Measurements from ENCODE around the gene ODF4.
"Not testable (repeated sequence)": the region's sequence is repeated elsewhere in the genome, so short reads cannot be mapped to it uniquely, and the experiment has no call there.

The ODF4 gene

DNA sequence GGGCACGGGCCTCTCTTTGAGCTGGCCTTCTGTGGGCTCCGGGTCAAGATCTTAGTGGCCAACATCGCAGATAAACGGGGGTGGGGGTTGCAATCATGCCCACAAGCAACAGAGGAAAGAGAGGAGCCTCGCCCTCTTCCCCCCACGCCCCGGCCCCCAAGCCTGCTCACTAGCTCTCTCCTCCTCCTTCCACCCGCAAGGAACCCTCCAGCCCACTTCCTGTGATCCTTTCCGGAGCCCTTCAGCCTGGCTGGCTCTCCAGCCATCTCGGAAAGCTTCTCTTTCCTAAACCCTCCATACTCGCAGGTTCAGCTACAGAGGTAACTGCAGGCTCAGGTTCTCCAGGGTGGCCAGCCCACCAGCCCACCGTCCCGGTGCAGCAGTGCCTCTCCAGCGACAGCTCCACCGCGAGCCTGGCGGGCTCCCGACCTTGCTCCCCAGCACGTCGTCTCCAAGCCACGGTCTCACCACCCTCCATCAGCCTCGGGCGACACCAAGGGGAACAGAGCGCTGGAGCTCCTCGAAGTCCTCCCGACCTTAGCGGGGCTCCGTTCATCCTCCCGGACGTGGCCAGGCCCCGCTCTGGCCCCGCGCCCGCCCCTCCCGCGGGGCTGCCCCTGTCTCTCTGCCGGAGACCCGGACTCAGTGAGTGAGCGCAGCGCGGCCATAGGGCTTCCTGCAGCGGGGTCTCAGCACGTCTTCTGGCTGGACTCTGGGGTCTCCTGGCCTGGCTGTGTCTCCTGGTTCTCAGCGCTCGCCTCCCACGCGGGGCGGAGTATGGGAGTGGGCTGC lies 12.9 kb upstream of the ODF4 start:
- no peak for DNase-seq

DNA sequence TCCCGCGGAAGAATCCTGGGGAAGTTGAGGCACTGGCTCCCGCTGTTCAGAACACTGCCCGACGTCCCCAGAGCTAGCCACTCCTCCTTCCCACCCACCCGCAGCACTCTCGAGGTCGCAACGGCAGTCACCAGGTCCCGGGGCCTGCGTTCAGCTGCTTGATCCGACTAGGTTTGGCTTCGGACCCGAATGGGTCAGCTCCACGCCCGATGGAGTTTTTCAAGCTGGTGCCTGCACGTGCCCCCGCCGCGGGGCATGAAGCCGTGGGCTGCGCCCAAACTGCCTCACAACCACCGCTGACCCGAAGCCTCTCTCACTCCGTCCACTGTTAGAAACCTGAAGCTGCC lies 12.4 kb upstream of the ODF4 start:
- no peak for DNase-seq

DNA sequence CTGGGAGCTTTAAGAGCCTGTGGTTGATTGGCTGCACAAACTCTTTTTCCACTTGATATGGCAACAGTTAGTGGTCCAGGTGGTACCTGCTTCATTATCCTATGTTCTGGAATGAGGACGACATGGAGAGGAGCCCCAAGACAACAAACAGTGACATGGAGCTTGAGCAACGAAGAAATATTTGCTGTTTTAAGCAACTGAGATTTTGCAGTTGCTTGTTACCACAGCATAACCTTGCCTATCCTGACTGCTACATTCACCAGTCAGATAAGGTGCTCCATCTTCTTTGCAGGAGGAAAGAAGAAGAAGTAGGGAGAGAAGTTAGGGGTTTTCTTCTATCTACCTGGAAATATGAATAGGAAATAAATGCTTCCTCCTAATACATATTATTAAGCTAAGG lies 7.5 kb upstream of the ODF4 start:
- no peak for DNase-seq

DNA sequence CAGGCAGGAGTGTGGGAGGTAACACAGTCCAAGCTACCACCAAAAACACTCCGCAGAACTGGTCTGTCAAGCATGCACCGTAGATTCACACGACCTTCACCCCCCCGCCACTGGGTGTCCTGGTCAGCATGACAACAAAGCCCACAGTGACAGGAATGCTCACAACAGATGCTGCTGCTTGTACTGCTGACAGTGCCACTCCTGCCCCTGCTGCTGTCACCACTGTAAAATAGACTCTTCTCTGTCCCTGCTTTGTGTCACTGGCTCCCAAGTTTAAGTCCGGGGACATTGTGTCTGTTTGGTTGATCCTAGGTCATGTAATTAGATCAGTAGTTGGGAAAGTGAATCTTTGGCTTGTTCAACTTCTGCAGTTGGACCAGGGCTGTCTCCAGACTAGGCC lies 7.0 kb upstream of the ODF4 start:
- peak in 1 of 2 experiments; percentile 26 for DNase-seq

DNA sequence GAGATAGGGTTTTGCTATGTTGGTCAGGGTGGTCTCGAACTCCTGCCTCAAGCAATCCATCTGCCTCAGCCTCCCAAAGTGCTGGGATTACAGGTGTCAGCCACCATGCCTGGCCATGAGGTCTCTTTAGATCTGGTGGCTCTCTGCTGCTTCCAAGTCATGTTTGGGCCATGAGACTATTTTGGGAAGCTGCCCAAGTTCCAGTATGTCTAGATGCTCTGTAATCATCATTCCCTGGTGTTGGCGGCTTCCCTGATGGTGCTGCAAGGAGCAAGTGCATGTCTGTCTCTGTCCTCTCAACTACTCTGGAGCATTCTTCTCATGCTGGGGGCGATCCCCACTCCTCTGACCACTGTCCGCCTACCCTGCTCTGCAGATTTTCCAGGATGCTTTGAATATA lies 6.4 kb upstream of the ODF4 start:
- DNase-seq = no peak

DNA sequence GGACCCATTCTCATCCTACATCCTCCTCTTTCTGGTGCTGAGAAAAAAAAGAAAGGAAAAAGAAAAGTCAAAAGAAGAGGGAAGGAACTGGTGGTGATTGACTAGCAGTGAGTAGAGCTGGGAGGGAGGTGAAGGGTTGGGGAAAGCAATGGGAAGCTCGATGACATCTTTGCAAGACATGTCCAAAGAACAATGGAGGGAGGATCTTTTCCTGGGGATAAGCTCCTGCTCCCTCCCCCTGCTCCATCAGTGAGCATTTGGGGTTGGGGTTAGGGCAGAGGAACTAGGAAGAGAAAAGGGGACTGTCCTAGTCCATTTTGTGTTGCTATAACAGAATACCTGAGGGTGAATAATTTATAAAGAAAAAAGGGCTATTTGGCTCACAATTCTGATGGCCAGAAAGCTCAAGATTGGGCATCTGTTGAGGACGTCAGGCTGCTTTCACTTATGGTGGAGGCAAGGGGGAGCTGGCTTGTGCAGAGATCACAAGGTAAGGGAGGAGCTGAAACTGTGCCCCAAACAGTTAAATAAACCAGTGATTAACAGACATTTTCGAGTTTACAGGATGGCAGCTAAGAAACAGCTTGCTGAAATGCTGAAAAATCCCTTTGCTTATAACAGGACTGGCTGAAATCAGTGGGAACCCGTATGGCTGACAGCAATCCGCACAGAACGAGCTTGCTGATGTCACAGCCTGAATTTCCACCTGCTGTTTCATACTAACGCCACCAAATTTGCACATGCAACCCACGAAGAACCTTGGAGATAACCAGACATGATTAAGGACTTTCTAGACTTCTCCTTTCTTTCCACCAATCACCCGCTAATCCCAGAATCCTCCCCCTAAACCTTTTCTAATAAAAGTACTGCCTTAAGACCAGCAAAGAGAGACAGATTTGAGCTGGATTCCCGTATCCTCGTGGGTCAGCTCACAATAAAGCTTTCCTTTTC lies 1.6 kb upstream of the ODF4 start:
- no peak for DNase-seq

DNA sequence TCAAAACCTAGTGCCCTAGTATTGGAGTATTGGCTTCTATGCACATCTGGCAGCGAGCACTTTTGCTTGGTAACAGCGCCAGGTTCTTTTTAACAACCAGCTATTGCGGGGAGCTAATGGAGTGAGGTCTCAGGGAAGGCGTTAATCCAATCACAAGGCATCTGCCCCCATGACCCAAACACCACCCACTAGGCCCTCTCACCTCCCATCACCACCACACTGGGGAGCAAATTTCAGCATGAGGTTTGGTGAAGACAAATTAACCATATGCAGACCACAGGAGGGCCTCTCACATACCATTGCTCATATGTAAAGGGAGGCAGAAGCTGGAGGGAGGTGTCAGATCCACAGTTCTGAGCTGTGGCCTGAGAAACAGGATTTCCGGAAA lies 893 bp upstream of the ODF4 start:
- DNase-seq = no peak

DNA sequence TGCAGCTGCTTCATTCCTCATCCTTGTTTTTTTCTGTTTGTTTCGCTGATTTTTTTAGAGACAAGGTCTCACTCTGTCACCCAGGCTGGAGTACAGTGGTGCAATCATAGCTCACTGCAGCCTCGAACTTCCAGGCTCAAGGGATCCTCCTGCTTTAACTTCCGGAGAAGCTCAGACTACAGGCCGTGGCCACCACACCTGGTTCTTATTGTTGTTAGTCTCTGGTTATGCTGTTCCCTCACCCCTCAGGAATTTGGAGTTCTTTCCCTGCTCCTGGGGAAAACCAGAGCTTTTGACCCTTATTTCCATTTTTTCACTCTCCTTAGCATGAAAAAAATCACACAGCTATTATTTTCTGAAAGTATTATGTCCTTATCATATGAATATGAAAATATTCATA lies 1.8 kb downstream of the ODF4 start:
- no peak for DNase-seq

DNA sequence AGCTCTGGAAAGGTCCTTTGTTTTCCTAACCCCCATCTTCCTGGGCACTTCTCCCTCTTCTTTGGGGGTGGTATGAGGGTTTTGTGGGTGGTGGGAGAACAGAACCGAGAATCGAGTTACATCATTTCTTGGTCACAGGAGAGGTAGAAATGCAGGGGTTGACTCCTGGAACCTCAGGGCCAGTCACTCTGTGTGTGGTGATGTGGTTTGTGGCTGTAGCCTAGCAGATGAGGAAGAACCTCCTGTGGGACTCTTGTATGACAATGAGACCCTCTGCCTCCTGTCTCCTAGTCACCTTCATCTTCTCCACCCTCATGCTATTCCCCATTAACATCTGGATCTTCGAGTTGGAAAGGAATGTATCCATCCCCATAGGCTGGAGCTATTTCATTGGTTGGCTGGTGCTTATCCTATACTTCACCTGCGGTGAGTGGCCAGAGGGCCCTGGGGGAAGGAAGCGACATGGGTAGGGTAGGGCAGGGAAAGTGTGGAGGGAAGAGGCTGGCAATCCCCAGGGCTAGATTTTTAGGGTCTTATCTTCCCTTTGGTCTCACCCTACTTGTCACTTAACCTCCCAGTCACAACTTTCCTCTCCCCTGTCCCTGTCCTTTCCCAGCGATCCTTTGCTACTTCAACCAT lies 5.5 kb downstream of the ODF4 start:
- no peak for DNase-seq

DNA sequence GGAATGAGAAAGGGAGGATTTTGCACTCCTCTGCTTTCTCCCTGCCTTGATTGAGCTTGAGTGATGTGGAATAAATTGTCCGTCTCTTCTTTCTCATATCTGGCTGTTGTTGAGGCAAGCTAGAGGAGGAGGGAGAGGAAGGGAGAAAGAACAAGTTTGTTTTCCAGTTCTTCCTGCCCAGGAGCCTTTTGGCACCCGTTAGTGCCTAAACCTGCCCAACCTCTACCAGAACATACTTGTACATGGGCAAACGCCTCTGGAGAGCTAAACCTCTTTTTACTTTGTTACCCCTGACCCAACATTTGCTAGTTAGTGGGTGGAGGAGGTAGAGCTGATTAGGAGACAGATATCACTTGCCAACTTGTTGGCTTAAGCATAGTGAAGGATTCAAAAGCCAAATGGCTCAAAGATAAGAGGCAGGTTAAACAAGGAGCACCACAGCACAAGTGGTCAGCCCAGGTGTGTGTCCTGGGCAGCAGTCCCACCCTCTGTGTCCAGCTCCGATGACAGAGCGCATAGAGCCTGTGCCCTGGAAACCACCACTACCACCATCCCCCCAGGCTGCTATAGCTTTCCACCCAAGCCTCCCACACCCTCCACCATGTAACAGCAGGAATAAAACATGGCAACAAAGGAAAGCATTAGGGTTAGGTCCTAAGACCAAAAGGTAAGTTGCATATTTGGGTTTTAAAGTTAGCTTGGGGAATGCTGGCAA lies 6.5 kb downstream of the ODF4 start:
- DNase-seq = no peak

DNA sequence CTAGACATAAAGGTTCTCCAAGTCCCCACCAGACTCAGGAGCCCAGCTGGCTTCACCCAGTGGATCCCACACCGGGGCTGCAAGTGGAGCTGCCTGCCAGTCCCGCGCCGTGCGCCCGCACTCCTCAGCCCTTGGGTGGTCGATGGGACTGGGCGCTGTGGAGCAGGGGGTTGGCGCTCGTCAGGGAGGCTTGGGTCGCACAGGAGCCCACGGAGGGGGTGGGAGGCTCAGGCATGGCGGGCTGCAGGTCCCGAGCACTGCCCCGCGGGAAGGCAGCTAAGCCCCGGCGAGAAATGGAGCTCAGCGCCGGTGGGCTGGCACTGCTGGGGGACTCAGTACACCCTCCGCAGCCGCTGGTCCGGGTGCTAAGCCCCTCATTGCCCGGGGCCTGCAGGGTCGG lies 7.4 kb downstream of the ODF4 start:
- not testable (repeated sequence) for DNase-seq

DNA sequence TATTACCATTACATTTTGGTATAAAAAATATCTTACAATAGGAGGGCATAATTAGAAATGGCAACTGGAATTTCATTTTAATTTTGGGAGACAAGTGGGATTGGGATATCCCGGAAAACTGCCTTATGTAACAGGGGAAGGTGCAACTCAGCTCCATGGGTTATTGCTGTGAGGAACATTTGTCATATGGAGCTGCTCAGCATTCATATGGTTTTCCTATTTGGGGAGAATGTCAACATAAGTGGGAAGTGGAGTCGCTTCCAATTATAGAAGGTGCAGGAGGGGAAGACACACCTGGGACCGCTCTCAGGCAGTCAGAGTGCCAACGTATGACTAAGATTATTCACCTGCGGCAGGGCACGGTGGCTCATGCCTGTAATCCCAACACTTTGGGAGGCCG lies 10.7 kb downstream of the ODF4 start:
- DNase-seq = no peak

DNA sequence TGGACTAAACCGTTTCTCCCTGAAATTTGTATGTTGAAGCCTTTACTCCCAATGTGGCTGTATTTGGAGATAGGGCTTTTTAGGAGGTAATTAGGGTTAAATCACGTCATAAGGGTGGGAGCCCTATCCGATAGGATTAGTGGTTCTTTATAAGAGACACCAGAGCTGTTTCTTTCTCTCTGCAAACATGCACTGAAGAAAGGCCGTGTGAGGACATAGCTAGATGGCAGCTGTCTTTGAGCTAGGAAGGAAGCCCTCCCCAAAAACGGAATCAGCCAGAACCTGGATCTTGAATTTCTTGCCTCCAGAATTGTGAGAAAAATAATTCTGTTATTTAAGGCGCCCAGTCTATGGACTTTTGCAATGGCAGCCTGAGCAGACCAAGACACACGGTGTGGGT lies 14.1 kb downstream of the ODF4 start:
- DNase-seq = no peak

DNA sequence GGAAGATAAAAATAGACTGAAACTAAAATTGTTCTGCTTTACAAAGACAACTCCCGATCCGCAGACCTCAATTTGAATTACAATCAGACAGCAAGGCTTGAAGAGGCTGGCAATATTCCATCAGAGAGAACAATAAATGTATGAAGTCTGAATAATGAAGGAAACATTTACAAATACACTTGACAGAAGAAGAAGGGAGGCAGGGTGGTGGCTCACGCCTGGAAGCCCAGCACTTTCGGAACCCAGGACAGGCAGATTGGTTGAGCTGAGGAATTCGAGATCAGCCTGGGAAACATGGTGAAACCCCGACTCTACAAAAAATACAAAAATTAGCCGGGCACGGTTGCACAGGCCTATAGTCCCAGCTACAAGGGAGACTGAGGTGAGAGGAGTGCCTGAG lies 14.6 kb downstream of the ODF4 start:
- DNase-seq = no peak

DNA sequence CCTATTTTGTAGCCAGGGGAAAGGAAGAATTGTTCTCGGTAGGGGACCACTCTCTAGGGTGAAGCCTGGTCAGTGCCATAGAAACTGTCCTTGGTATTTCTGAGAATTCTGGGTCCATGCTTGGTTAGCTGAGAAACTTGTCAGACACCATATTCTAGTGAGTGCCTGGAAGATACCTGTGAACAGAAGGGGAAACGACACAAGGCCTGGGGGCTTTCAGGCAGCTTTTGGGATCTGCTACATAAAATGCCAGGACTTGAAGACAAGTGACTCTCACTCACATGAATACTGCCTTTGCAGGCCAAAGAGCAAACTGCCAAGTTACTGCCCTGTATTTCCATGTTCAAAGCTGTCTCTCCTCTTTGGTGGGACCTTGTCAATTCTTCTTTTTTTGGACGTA lies 18.3 kb downstream of the ODF4 start:
- DNase-seq = no peak

DNA sequence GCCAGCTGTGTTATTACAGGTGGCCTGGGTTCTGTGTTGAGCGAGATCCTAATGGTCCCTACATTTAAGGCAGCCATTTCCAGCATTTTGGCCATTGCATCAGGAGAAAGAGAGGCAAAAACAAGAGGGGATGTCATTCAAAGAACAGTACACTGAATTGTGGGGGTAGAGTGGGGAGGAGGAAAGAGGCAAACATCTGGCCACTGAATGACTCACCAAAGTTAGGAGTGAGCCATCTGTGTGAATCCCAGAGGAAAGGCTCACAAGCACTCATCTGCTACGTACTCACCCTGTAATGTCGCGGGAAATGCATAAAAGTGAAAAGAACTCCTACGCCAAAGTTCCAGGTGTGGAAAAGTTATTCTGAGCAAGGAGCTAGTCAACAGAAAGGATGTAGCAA lies 20.1 kb downstream of the ODF4 start:
- DNase-seq = peak; percentile 2 to 63

DNA sequence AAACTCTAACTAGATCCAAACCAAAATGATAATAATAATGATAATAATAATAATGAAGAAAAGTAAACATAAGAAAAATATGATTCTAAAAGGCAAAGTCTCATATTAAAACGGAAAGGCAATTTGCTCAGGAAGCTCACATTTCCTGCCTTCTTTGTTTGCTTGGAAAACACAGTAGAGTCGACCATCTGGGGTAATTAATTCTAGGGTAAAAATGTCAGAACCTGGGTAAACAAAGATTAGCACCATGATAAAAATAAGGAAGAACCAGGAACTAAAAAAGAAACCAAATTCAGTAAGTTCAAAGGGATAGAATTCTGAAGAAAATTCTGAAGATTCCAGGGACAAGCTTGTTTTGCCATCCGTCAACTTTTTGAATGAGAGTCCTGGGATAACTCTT lies 20.6 kb downstream of the ODF4 start:
- no peak for DNase-seq

DNA sequence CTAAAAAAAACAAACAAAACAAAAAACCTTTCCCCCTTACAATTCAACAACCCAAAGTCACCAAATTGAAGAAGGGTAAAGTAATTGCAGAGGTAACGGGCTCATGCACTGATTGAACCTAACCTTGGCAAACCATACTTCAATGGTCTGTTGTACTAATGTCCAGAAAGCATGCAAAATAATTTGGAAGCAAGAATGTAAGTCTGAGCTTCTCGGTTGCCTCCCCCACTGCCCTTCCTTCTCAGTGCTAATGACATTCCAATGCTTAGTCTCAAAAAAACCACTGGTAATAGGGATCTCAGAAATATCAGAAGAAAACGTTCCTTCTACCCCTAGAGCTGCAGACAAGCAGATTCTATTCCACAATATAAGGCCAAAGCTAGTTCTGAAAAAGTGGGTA lies 21.1 kb downstream of the ODF4 start:
- DNase-seq = no peak

DNA sequence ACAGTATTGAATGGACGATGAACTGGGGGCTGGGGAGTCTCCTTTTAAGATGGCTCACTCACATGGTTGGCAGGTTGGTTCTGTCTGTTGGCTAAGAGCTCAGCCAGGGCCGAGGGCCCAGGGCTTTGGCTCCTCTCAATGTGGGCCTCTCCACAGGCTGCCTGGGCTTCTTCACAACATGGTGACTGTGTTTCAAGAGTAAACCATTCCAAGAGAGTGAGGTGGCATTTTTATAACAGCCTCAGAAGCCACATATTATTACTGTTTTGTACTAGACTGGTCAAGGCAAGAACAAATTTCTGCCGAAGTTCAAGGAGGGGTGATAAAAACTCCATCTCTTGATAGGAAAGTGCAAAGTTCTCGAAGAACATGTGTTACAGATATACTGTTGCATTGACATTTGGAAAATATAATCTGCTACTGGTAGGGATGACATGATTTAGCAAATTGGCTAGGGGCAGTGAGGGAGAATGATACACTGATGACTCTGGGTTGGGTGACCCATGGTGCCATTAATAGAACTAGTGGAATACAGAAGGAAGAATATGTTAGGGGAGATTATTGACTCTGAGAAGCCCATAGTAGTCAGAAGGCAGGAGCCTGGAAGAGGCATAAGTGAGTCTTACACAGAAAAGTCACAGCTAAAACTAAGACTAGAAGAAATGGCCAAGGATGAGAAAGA lies 23.2 kb downstream of the ODF4 start:
- DNase-seq = no peak

DNA sequence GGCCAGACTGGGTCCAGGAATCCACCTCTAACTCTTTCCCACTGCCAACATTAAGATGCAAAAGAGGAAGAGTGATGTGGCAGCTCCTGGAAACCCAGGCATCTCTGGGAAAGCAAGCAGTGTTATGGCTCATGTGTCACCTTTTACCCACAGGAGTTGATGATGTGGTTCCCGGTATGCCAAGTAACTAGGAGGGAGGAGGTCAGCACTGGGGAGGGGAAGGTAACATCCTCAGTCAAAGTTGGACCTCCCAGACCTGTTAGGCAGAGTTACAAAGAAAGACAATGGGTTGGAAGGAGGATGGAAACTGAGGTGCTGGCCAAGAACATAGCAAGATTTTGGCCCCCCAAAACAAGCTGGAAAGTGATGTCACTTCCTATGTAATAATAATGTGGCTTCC lies 25.5 kb downstream of the ODF4 start:
- no peak for DNase-seq

DNA sequence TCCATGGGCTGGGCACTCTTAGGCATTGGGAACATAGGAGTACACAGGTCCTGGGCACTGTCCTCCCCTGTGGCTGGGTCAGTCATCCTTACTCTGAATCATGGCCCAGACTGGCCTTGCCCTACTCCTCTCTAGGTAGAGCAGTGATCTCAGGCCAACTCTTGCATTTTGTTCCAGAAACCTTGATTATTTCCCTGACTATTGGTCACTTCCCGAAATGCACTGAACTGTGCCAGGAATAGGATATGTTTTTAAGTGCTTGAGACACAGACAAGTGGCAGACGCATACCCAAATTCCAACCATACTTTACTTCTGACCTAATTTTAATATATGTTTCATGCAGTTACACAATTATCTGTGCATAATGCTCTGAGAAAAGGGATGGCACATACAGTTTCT lies 26.6 kb downstream of the ODF4 start:
- no peak for DNase-seq

DNA sequence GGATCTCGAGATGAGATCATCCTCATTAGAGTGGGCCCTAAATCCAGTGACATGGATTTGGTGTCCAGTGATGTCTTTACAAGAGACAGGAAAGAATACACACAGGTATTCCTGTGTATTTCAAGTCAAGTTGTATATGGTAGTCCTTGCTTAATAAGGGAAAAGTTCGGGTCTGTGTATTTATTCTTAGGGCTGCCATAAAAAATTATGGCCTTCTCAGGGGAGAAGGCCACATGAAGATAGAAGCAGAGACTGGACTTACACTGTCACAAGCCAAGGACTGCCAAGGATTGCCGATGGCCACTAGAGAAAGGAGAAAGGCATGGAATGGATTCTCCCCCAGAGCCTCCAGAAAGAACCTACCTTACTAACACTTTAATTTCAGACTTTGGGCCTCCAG lies 28.6 kb downstream of the ODF4 start:
- no peak for DNase-seq

DNA sequence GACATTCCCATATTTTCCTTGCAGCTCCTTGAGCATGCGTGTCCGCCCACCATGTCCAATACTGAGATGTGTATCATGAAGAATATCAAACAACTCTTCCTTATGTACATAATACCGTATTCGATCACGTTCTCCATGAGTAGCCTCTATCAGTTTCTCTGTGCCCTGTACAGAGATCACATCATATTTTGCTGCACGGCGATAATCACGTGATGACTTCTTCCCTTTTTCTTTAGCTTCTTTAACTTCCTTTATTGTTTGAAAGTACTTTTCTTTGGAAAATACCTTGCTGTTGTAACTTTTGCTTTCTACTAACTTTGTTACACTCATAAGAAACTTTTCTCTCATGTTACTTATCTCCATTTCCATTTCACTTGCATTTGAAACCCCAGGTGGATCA lies 30.3 kb downstream of the ODF4 start:
- DNase-seq = no peak
